HTERT RPE-1 (cell line): ENCODE data around the gene MBNL2.

Source experiments
- in situ Hi-C: fragments of 300-500 bp; cut with MboI; formaldehyde crosslinking; loops from 4 replicates; pipeline ENCODE4 v1.14.3; 2020; ENCODE audit warnings: low sequenced_read_pairs

MBNL2 gene

DNA sequence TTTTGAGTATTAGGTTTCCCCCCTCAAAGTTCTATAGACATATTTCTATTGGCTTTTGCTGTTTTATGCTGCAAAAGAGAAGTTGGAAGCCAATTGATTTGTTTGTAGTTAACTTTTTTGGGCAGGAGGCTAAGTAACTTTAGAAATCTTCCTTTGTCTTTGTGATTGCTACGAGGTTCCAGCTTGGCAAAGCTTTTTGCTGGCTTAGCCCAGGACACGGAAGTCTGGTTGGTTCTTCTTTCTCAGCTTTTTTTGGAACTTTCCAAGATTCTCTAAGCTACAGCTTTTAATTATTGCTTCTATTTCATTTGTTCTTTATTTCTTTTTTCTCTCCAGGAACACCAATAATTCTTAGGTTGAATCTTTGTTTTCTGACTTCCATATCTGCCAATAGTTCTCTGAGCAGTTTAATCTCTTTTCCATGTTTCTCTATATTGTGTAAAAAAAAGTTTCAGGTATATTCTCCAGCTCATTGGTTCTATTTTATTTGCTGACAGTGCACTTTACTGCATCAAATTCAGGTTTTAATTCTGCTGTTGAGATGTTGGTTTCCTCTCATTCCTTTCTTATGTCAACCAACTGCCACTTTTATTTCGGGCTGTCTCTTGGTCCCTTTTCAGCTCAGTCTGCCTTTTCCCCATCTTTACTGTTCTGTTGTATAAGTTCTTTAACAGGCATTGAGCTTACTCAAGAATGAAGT, 27.8 kb downstream of the MBNL2 start:
- in situ Hi-C loops: no loop called here

DNA sequence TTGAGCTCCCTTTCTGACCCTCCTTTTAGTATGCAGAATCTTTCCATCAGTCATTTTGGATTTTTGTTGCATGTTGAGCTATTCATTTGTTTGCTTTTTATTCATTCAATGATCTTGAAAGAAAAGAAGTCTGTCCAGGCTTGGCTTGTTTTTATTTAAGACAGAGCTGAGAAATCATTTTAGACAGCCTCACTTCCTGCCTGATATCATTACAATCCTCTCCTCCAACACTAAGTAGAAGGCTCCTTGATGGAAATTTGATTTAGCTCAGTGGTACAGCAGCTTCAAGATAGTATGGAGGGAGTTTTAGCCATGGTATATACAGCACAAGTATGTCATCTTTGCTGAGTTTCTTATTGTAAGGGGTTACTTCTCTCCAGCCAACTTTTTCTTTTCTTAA, 28.4 kb downstream of the MBNL2 start:
- in situ Hi-C loops: no loop called here

DNA sequence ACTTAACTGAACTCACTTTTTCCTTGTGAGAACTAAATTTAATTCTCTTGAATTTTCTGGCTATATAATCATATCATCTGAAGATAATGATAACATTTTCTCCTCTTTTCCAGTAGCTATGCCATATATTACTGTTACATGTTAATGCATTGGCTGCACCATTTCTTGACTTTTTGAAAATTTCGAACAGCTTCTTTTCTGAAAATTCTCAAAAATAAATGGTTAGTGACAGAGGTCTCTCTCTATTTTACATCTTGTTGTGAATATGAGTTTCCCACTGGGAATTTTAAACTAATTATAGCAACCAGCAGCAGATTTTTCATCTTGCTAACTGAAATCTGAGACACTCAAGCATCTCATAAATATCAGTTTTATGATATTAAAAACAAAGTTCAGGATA, 30.6 kb downstream of the MBNL2 start:
- in situ Hi-C loops: no loop called here

DNA sequence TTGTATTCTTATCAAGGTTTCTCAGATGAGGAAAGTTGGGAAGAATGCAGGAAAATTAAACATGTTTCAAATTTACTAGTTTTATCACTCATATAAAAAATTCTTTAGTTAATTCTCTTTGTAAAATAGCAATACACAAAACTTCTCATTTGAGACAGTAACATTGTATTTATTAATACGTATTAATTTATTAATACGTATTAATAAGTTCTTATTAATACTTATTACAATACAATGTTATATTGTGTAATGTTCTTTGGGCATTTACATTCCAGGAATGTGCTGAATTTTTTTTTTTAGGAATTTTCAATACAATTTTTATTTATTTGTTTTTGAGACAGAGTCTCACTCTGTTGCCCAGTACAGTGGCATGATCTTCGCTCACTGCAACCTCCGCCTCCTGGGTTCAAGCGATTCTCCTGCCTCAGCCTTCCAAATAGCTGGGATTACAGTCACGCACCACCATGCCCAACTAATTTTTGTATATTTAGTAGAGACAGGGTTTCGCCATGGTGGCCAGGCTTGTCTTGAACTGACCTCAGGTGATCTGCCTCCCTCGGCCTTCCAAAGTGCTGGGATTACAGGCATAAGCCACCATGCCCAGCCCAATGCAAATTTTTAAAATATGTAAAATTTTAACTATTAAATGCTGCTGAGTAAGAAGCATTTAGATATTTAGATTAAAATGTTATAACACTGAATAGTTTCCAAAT, 31.6 kb downstream of the MBNL2 start:
- in situ Hi-C loops: no loop called here

DNA sequence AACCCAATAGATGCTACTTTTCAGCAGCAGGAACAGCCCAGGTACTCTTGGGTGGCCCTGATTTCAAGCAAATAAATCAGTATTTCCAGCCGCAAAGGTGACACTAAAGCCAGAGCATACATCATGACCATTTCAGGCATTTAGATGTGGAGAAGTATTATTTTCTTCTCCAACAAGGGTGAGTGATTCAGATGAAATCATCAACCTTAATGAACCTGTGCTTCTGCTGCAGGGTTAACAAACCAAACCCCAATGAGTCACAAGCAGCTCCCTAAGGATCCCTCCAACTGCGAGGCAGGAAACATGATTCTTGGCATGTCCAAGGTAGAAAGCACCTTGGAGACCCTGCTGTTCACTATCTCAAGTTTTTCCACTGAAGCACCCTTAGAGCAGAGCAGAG, 32.7 kb downstream of the MBNL2 start:
- in situ Hi-C loops: no loop called here

DNA sequence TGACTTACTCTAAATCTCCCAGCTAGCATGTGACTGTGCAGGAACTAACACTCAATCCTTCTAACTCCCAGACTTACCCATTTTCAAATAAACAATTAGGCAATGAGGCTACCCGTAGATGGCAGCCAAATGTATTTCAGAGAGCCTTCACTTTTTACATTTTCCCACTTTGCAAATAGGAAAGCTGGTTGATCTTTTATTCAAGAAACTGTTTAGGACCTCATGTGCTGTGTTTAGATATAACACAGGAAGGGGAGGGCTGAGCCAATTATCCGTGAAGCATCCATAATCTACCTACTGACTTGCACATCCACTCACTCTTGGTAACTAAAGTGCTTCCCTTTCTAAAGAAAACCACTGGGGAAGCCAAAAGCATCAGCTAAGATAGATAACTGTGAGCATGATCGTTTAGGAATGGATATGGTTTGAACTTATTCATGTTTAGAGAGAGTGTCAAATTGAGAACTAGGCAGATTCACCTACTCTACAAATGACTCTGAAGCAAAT, 33.4 kb downstream of the MBNL2 start:
- in situ Hi-C loops: no loop called here

DNA sequence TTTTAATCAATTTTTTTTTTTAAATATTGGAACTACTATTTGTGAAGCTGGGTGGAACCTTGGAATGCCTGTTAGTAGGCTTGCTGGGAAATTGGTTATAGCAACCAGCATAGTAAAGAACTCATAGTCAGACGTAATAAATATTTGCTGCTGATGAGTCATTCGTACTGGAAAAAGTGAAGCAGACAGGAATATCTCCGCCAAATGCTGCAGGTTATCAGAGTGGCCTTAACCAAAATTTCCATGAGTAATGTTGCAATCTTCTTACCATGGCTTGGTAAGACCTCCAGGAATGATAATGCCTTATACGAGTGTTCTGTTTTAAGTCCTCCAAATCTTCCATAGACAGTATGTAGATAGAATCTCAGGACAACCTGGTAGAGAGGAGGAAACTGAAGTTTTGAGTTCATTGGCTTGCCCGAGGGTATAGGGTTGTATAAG, 34.2 kb downstream of the MBNL2 start:
- in situ Hi-C loops: no loop called here

DNA sequence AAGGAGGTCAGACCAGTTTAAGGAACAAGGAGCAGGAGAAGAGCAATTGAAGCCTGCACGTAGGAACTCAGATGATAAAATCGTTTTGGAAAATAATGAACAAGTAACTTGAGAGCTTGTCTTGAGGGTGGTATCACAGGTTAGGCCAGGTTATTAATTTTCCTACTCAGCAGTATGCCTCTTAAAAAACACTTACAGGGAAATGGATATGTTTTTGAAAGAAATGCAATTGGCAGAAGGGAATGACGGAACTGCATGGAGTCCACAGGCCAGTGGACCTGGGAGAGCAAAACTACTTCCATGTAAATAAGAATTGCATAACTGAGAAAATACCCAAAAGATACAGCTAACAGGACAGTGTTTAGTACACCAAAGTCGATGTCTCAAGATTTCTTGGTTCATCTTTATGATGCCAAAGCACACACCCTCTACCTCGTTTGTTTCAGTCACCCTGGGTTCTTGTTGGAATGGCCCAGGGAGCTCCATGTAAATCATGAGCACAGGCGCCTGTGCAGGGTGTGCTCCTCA, 35.2 kb downstream of the MBNL2 start:
- in situ Hi-C loops: no loop called here

DNA sequence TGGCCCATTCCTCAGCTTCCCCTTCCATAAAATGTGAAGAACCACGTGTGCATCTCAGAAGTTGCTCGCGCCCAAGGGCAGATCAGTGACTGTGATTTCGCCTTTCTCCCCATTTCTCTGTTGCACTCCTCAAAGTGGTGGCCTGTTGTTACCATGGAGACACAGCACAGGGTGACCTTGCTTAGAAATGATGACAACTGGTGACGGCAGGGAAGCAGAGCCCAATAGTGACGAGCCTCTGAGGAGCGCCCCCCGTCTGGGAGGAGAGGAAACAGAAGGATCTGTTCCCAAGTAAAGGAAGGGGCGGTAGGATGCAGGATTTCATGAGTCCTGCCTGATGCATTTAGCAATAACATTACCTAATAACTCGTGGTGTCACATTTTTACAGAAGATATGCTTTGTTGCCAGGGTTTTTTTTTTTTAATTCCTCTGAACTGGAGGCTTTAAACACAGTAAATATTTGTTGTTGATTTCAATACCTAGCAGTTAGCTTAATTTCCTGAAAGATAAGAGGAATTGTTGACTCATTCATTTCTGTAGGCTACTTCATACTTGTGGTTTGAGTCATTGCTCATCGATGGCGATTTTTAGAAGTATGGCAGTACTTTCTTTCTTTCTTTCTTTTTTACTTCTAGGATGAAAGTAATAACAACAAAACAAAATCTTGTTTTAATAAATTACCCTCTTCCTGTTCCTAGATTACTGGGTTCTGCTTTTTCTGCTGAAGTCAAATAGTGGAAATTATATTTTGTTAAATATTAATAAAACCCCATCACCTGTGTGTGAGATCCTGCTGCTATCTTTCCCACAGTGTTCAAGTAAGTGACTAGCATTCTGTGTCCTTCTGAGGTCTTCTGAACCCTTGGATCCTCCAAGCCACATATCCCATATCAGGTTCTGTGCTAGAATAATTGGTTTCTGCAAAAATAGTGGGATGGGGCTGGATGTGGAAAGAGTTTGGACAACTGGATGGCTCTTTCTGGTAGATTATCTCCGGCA, 36.0 kb downstream of the MBNL2 start:
- in situ Hi-C loops: no loop called here

DNA sequence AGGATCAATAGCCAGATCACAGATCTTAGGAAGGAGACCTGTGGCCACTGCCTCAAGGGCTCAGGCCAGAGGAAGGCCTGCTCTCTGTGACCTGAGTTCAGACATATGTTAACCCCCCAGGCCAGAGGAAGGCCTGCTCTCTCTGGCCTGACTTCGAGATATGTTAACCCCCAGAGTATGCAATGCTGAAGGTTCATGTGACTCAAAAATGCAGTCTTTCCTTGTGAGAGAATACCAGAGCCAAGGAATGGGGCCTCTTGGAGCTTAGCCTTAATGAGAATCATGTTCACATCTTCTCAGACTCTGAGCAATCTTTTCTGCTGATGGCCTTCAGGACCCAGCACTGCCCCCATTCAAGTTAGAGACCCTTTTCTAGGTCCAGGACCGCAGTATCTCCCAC, 36.7 kb downstream of the MBNL2 start:
- in situ Hi-C loops: no loop called here

DNA sequence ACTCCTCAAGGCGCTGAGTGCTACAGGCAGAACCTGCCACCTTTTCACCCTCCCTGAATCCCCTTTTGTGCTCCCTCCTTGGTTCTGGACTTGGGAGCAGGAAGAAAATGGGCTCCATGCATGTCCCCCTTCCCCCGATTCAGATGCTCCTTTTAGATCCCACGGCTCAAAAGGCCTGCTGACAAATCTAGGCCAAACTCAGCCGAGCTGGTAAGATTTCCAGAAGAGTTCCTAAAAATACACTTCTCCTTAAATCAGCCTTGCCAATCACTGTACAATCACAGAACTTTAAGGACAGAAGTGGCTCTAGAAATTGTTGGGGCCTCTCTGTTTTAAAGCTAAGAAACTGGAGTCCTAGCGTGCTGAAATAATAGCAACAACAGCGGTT, 37.3 kb downstream of the MBNL2 start:
- in situ Hi-C loops: no loop called here

DNA sequence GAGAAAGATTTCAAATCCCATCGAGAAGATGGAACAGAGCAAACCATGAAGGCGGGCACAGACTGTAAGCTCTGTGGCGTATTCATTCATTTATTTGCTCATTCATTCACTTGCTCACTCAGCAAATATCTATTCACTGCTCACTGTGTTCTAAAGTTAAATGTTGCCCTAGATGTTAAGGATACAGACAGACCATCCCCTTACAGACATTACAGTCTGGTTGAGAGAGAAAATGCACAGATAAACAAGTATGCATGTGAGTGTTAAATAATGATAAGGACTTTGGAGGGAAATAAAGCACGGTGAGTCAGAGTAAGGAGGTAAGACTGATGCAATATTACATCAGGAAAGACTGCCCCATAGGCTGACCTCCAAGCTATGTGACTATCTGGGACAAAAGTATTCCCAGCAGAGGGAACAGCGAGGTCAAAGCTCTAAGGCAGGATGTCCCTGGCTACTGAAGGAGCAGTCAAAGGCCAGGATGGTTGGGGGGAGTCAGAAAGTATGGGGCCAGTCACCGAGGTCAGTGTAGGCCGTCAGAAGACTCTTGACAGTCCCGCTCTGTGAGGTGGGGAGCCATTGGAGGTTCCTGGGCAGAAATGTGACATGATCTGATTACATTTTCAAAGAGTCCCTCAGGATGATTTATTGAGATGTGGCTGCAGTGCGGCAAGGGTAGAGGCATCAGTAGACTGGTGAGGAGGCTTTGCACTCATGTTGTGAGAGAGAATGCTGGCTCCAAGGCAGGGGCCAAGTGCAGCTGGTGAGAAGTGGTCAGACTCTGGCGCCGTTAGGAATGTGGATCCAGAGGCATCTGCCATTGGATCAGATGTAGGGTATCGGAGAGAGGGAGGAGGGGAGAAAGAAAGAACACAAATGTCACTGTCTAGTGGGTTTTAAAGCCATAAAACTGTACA, 37.9 kb downstream of the MBNL2 start:
- in situ Hi-C loops: no loop called here

DNA sequence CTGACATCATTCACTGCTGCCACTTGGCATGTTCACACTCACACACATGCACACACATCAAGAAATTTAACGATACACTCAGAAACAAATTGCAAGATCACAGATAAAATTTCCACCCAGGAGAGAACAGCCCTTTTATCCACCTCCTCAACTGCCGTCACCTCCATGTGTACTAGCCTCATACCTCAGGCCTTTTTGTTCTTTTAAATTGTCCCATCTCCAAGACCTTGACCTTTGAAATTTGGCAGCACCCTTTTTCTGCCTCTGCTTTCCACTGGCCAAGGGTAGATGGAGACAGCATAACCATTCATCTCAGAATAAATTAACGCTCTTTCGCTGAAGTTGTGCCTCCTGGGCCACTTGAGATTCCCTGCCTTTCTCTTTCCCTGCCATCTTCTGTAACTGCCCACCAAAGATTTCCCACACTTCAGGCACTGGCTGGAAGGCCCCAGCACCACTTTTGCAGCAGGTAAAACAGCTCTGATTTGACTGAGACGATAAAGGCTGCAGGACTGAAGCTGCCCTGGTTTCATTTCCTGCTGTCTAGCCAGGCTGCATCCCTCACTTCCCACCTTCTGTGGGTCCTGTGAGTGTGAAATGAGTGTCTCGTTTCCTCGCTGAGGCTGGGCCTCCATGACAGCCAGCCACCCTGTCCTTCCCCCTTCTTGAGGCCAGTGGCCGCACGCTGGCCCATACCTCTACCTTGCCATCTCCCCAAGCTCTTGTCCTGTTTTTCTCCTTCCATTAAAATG, 39.3 kb downstream of the MBNL2 start:
- in situ Hi-C loops: no loop called here

DNA sequence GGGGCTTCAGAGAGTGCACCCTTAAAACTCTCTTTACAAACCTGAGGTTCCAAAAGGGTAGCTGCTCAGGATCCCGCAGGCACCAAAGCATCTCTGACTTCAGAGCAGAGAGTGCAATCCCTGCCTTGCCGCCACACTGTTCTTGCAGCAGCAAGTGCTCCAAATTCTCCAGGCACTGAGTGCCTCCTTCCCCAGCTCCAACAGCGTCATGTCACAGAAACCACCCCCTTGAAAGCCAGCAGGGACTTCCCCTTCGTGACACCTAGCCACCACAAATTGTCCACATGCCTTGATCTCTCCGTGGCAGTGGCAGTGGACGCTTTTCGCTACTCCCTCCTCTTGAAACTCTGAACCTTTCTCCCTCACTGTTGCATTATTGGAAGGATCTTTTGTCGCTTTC, 39.9 kb downstream of the MBNL2 start:
- in situ Hi-C loops: no loop called here

DNA sequence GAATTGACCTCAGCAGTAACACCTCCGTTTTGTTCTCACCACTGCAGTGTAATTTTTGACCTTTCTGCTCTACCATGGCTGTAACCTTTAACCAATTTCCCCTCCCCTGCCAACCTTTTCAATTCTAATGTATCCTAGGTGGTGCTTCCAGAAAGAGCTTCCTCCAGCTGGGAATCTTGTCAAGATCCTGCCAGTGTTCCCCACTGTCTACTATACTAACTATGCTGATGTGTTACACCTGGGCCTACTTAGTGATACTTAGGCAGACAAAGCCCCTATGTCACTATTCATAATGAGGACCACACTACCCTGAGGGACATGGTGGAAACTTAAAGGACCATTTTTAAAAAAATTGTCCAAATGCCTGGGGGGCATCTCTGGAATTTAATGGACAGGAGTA, 41.0 kb downstream of the MBNL2 start:
- in situ Hi-C loops: no loop called here

DNA sequence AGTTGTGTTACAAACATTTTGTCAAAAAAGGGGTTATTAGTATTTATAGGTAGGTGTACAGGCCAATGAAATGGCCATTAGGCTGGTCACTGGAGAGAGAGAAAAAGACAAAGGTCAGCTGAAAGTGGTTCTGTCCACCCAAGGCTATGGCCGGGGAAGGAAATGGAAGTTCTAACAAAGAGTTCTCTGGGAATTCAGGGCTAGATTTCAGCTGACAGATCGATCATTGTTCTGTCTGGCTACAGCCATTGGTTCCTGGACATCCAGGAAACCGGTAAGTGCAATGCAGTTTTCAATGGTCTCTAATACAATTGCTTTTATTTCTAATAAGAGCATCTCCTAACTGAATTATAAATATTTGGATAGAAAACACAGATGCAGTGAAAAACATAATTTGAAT, 42.5 kb downstream of the MBNL2 start:
- in situ Hi-C loops: no loop called here

DNA sequence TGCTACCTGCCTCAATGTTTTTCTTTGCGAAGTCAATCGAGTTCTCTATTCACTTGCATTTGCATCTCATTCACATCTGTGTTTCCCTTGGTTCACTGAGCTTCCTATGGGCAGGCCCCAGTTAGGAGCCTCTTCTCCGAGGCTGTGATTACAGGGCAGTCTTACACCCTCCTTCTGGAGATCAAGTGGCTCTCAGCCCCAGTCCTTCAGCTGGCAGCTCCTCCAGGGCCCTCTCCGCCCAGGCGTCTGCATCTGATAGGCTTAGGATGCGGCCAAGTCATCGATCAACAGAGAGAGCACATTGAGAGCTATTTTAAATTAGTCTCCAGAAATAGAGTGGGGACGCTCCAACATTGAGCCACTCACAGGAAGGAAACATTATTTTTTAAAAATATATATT, 44.2 kb downstream of the MBNL2 start:
- in situ Hi-C loops: no loop called here

DNA sequence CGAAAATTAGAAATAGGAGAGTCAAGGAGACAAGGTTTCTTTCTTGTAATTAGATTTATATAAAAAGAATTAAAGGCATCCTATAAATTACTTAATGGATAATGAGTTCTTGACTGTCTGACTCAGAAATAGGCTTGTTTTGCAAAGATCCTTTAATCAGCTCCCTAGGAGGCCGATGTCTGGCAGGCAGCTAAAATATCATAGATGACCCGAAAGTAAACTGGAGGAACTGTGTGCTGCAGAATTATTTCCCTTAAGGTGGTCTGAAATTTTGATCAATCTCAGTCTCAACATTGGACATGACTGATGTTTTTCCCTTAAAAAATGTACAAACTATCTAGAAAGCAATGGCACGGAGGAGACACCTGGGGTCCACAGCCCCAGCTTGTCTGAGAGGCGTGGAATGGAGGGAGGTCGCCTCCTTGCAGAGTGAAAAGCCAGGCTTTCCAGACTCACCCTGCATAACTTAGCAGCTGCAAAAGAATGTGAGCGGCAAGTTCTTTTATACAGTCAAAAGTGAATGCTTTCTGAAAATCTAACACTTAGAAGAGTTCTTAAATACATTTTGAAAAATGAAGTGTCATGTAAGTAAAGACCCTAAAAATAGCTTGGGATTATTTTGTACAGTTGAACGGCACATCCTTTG, 44.8 kb downstream of the MBNL2 start:
- in situ Hi-C loops: no loop called here
